SK-MEL-5 (cell line): ENCODE data around the gene TMEM130. TPM values are rescaled to one million over a fixed set of nuclear protein-coding genes. Genes with fewer than 3 reads are reported as not detected.
"Not testable (repeated sequence)": the region's sequence is repeated elsewhere in the genome, so short reads cannot be mapped to it uniquely, and the experiment has no call there.

Experiments
- DNase-seq: peaks from one replicate; pipeline ENCODE4 v3.0.0-alpha.2; 2016; ENCODE audit warnings: low read depth, low spot score
- in situ Hi-C: cut with HindIII; loops from 2 replicates; pipeline ENCODE4 v1.10.0; 2016; ENCODE audit warnings: low sequenced_read_pairs, high pct_unique_total_duplicates, low pct_unique_long_range_greater_than_20kb
- total RNA-seq: library from RNA; depleted of rRNA; stranded (reverse); fragments of >200 nt; shearing (Covaris generic); gene quantifications from 2 replicates; pipeline ENCODE4 v1.2.3, GENCODE V29; 2014

TMEM130 gene
- total RNA-seq, 1 experiment from 2014 or later, result not detected

GRCh38 chr7:98879198-98879978, 9.6 kb upstream of the TMEM130 start:
- peak; percentile 35 for DNase-seq
- in situ Hi-C loops, result no loop called here

- peak; percentile 74 for DNase-seq
- in situ Hi-C loops, result no loop called here
These were observed 8.8 kb upstream of the TMEM130 start, which contains the start of gene TRRAP for GRCh38 chr7:98878365-98879197. Gene TRRAP (plus strand): TSS chr7:98878532. CDS start chr7:98881151, 2,619 bp downstream.

- no peak for DNase-seq
- in situ Hi-C loops, result no loop called here
These were observed 8.0 kb upstream of the TMEM130 start for GRCh38 chr7:98877692-98878364.

GRCh38 chr7:98877146-98877545, 7.3 kb upstream of the TMEM130 start:
- DNase-seq, result no peak
- in situ Hi-C loops, result no loop called here

GRCh38 chr7:98875501-98875900, 5.7 kb upstream of the TMEM130 start:
- no peak for DNase-seq
- in situ Hi-C loops, result no loop called here

- in situ Hi-C loops, result no loop called here
- DNase-seq, result no peak
These were observed 5.1 kb upstream of the TMEM130 start for GRCh38 chr7:98874942-98875341.

- in situ Hi-C loops, DNase-seq: not testable (repeated sequence)
These were observed 3.8 kb upstream of the TMEM130 start for GRCh38 chr7:98873610-98874009.

GRCh38 chr7:98872328-98872924, 2.6 kb upstream of the TMEM130 start:
- in situ Hi-C loops, result no loop called here
- peak; percentile 34 for DNase-seq

GRCh38 chr7:98870807-98871491, 1.1 kb upstream of the TMEM130 start:
- in situ Hi-C loops, result no loop called here
- no peak for DNase-seq

- in situ Hi-C loops, result no loop called here
- no peak for DNase-seq
These were observed 372 bp upstream of the TMEM130 start for GRCh38 chr7:98870121-98870651.

- no peak for DNase-seq
- in situ Hi-C loops, result no loop called here
These were observed 702 bp downstream of the TMEM130 start for GRCh38 chr7:98869027-98869596.

- DNase-seq, result no peak
- in situ Hi-C loops, result no loop called here
These were observed 1.4 kb downstream of the TMEM130 start for GRCh38 chr7:98868450-98868849.

- DNase-seq, result no peak
- in situ Hi-C loops, result no loop called here
These were observed 3.0 kb downstream of the TMEM130 start for GRCh38 chr7:98866765-98867164.

- in situ Hi-C loops, result no loop called here
These were observed 3.5 kb downstream of the TMEM130 start for GRCh38 chr7:98866351-98866750.

GRCh38 chr7:98864731-98865453, 4.9 kb downstream of the TMEM130 start:
- in situ Hi-C loops, result no loop called here
- no peak for DNase-seq

More at GRCh38 chr7:98866351-98866750, 3.5 kb downstream of the TMEM130 start:
- no peak for DNase-seq

GRCh38 chr7:98863601-98864000, 6.2 kb downstream of the TMEM130 start:
- in situ Hi-C loops, result no loop called here
- DNase-seq, result no peak
